ENCODE data around the gene MFAP2.

MFAP2 gene

GRCh38 chr1:16989676-16990391, 9.4 kb upstream of the MFAP2 start:
- TF ChIP-seq EP300 (IDR thresholded peaks at IDR 0.05; ENCODE audit: borderline replicate concordance) (no peak), TAF1 (IDR thresholded peaks at IDR 0.05; ENCODE audit: low read depth) (no peak), YY1 (IDR thresholded peaks at IDR 0.05; ENCODE audit: low read depth) (no peak)

DNA sequence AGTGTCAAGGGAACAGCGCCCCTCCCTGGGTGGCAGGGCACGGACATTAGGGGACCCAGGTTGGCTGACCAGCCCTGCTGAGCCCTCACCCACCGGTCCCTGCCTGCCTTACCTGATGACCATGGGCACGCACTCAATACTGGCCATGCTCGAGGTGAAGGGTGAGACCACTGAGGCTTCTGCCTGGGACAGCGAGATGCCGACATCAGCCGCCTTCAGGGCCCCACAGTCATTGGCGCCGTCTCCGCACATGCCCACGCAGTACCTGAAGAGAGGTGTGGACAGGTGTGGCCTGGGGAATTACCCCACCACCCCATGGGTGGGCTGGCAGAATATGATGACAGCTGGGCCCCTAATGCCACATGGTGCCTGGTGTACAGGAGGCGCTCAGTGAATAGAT, 7.8 kb upstream of the MFAP2 start:
- TF ChIP-seq TCF12 (IDR thresholded peaks at IDR 0.05; ENCODE audit: low read depth): no peak
- TF ChIP-seq YY1 (IDR thresholded peaks at IDR 0.05; ENCODE audit: low read depth): no peak
- no peak for TF ChIP-seq MAX (IDR thresholded peaks at IDR 0.05)
- TF ChIP-seq RAD21 (IDR thresholded peaks at IDR 0.05; ENCODE audit: low read depth): no peak
- no peak for TF ChIP-seq CREB1 (IDR thresholded peaks at IDR 0.05; ENCODE audit: low read depth)
- TF ChIP-seq REST (IDR thresholded peaks at IDR 0.05; ENCODE audit: low read depth): no peak
- no peak for TF ChIP-seq EP300 (IDR thresholded peaks at IDR 0.05; ENCODE audit: borderline replicate concordance)
- no peak for TF ChIP-seq NFIC (IDR thresholded peaks at IDR 0.05)
- TF ChIP-seq ZBTB7A (IDR thresholded peaks at IDR 0.05; ENCODE audit: low read depth): no peak
- TF ChIP-seq TAF1 (IDR thresholded peaks at IDR 0.05; ENCODE audit: low read depth): no peak

DNA sequence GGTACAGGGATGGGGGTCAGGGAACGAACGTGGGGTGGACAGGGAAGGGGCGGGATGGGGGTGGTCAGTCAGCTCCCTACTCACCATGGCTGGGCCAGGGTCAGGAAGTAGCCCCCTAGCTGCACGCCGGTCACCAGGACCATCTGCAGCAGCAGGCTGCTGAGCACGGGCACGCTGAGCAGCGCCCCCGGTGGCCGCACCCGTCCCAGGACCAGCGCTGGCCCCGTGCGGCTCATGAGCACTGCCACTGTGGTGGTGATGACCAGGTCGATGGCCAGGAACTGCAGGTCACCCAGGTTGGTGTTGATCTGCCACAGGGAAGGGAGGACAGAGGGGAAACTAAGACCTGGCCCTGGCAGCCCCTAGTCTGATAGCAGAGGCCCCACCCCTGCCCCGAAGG, 6.5 kb upstream of the MFAP2 start:
- TF ChIP-seq EP300 (IDR thresholded peaks at IDR 0.05; ENCODE audit: borderline replicate concordance): no peak
- no peak for TF ChIP-seq EGR1 (IDR thresholded peaks at IDR 0.05)

DNA sequence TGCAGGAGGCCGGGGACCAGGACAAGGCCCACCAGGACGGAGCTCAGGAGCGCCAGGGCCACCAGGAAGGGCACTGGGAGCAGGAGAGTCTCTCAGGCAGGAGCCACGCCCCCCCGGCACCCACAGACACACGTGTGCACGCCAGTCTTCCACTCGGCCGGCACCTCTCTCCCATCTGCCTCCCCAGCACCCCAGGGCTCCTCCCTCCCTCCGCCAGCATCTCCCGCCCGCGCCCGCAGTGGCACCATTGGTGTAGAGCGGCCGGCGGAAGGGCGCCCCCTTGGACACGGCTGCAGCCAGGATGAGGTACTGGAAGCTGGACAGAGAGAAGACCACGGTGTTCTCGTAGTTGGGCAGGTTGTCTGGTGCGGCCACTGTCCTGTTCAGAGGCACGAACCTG, 6.1 kb upstream of the MFAP2 start:
- TF ChIP-seq, protein P1, sequence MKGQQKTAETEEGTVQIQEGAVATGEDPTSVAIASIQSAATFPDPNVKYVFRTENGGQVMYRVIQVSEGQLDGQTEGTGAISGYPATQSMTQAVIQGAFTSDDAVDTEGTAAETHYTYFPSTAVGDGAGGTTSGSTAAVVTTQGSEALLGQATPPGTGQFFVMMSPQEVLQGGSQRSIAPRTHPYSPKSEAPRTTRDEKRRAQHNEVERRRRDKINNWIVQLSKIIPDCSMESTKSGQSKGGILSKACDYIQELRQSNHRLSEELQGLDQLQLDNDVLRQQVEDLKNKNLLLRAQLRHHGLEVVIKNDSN (IDR thresholded peaks at IDR 0.05): no peak
- TF ChIP-seq TCF12 (IDR thresholded peaks at IDR 0.05; ENCODE audit: low read depth) (no peak), NFIC (IDR thresholded peaks at IDR 0.05) (no peak), CEBPB (IDR thresholded peaks at IDR 0.05) (no peak), FOXM1 (IDR thresholded peaks at IDR 0.05; ENCODE audit: borderline replicate concordance, low read depth) (no peak), TEAD4 (IDR thresholded peaks at IDR 0.05) (no peak), REST (IDR thresholded peaks at IDR 0.05; ENCODE audit: low read depth) (no peak), ZBTB7A (IDR thresholded peaks at IDR 0.05; ENCODE audit: low read depth) (no peak), EP300 (IDR thresholded peaks at IDR 0.05; ENCODE audit: borderline replicate concordance) (no peak), EGR1 (IDR thresholded peaks at IDR 0.05) (no peak), RAD21 (IDR thresholded peaks at IDR 0.05; ENCODE audit: low read depth) (no peak), YY1 (IDR thresholded peaks at IDR 0.05; ENCODE audit: low read depth) (no peak)

DNA sequence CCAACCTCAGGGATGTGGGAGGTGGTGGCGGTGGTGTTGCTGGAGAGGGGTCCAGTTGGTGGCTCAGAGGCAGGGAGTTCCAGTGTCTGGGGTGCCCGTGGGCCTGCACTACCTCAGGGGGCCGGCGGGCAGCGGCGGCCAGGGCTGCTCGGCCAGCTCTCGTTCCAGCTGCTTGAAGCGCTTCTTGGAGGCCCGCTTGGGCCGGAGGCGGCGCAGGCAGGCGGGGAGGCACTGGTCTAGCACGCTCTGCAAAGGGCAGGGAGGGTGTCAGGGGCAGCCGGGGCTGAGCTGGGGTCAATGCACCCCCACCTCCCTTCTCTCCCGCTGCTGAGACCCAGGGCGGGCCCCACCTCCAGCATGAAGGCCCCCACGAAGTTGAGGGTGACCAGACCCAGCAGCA, 5.7 kb upstream of the MFAP2 start:
- no peak for TF ChIP-seq TEAD4 (IDR thresholded peaks at IDR 0.05)
- TF ChIP-seq MAX (IDR thresholded peaks at IDR 0.05): no peak
- TF ChIP-seq REST (IDR thresholded peaks at IDR 0.05; ENCODE audit: low read depth): no peak
- no peak for TF ChIP-seq TAF1 (IDR thresholded peaks at IDR 0.05; ENCODE audit: low read depth)
- no peak for TF ChIP-seq TCF12 (IDR thresholded peaks at IDR 0.05; ENCODE audit: low read depth)
- no peak for TF ChIP-seq CEBPB (IDR thresholded peaks at IDR 0.05)
- TF ChIP-seq RAD21 (IDR thresholded peaks at IDR 0.05; ENCODE audit: low read depth): no peak
- TF ChIP-seq EP300 (IDR thresholded peaks at IDR 0.05; ENCODE audit: borderline replicate concordance): no peak
- TF ChIP-seq NFIC (IDR thresholded peaks at IDR 0.05): no peak
- TF ChIP-seq EGR1 (IDR thresholded peaks at IDR 0.05): no peak
- TF ChIP-seq, protein P1 (IDR thresholded peaks at IDR 0.05): no peak
- TF ChIP-seq ZBTB7A (IDR thresholded peaks at IDR 0.05; ENCODE audit: low read depth): no peak
